Stomach (tissue), 9 donors: ENCODE data around the gene PA2G4. TPM values are rescaled to one million over a fixed set of nuclear protein-coding genes. Genes with fewer than 3 reads are reported as not detected.

ENCODE experiments used
- DNase-seq, 2 donors: peaks; one replicate each; pipeline versions ENCODE4 v3.0.0 to v3.0.0-alpha.2; 2013 to 2019
- H3K27ac ChIP-seq, 5 donors: fragments of 200-600 bp in 4 of 5; sonication (generic) in 4 of 5; one replicate each; pipeline ENCODE4 v1.5.1; 2013 to 2019; ENCODE audit warnings: mild to moderate bottlenecking in 1 of 5, moderate library complexity in 1 of 5
- H3K27me3 ChIP-seq, 3 donors: fragments of 200-600 bp; sonication (generic); one replicate each; pipeline ENCODE4 v1.5.1; 2017 to 2019; ENCODE audit warnings: mixed run types in 1 of 3
- H3K36me3 ChIP-seq, 4 donors: fragments of 200-600 bp; sonication (generic); 1 replicate in 3 of 4; 2 replicates in 1 of 4; pipeline ENCODE4 v1.5.1; 2016 to 2019
- H3K4me1 ChIP-seq, 4 donors: fragments of 200-600 bp; sonication (generic); one replicate each; pipeline ENCODE4 v1.5.1; 2016 to 2019
- H3K4me3 ChIP-seq, 4 donors: fragments of 200-600 bp; sonication (generic) in 3 of 4; one replicate each; pipeline ENCODE4 v1.5.1; 2016 to 2019; ENCODE audit warnings: mild to moderate bottlenecking in 1 of 4
- H3K9me3 ChIP-seq, 4 donors: fragments of 200-600 bp; sonication (generic); one replicate each; pipeline ENCODE4 v1.5.1; 2016 to 2019
- CTCF ChIP-seq, 7 experiments: fragments of 450-650 bp in 4 of 7; fragments of 200-600 bp in 3 of 7; sonication (generic) in 3 of 7; IDR thresholded peaks; one replicate each; pipeline ENCODE4 v1.5.1; 2016 to 2019; ENCODE audit warnings: antibody characterized with exemption in 7 of 7, control low read depth in 2 of 7, mild to moderate bottlenecking in 1 of 7
- EP300 ChIP-seq: sonication (generic); formaldehyde crosslinking; IDR thresholded peaks from one replicate; pipeline ENCODE4 v1.6.1; 2017; ENCODE audit warnings: antibody characterized with exemption
- POLR2A ChIP-seq, 4 donors: fragments of 450-650 bp; IDR thresholded peaks; one replicate each; pipeline ENCODE4 v1.6.1; 2016; ENCODE audit warnings: antibody characterized with exemption in 4 of 4, control low read depth in 2 of 4, mild to moderate bottlenecking in 1 of 4, moderate library complexity in 1 of 4
- POLR2AphosphoS5 ChIP-seq, 3 donors: sonication (generic); formaldehyde crosslinking; IDR thresholded peaks; one replicate each; pipeline ENCODE4 v1.6.1; 2016; ENCODE audit warnings: antibody characterized with exemption in 3 of 3
- WGBS, 5 donors: extraction: QIAGEN DNeasy Blood & Tissue Kit in 3 of 5; methylation state at CpG; one replicate each; pipeline versions ENCODE4 v1.1.5 to v1.1.7; 2013 to 2018; 5-methylcytosine and 5-hydroxymethylcytosine counted together
- intact Hi-C: fragments of 100-400 bp; cut with DNase I; formaldehyde crosslinking; loops from one replicate; pipeline ENCODE4 v1.15.1; 2023; ENCODE audit warnings: low total_unique reads
- polyA plus RNA-seq, 3 donors: library from polyadenylated mRNA; stranded (reverse); fragments of 200-250 nt; gene quantifications; one replicate each; pipeline ENCODE4 v1.2.3, GENCODE V29; 2013
- total RNA-seq, 5 donors: library from RNA; depleted of rRNA; stranded (reverse); fragments of >200 nt; gene quantifications; one replicate each; pipeline versions ENCODE4 v1.1.0 to v1.2.3, GENCODE V29; 2014 to 2016
- donor health status: healthy with polysubstance abuse.
- donor health status: Bipolar disorder and iron deficiency.
- donor health status: healthy.

The PA2G4 gene
- total and polyA plus RNA-seq, 8 donors: 33.8 to 144 (median 84.6) TPM

- 25 to 49% (median 41%) methylated on average over 2 of the region's 2 CpGs for WGBS, 5 donors
- Histone ChIP-seq H3K27me3 (peaks cover 0 to 15% (median 6%) of the 10 kb centered on the region in 3 donors), H3K9me3 (no peaks in the 10 kb centered on the region), H3K36me3 (peaks cover 0 to 28% (median 17%) of the 10 kb centered on the region in 4 donors), H3K4me1 (peaks cover 20 to 74% (median 58%) of the 10 kb centered on the region in 4 donors), H3K27ac (peak overlapping the region; percentile 92 to 98 (median 93)), H3K4me3 (peak overlapping the region; percentile 6 to 73 (median 39))
- no peak for TF ChIP-seq POLR2A (IDR thresholded peaks at IDR 0.05)
- DNase-seq: no peak
- intact Hi-C loops: no loop called here
These were observed 22.0 kb upstream of the PA2G4 start for GRCh38 chr12:56082382-56082781.

- 27 to 41% (median 34%) methylated on average over 3 of the region's 3 CpGs for WGBS, 5 donors
- DNase-seq: peak in 1 of 2 donors; percentile 53
- Histone ChIP-seq H3K36me3 (peaks cover 5 to 34% (median 19%) of the 10 kb centered on the region in 4 donors), H3K4me1 (peaks cover 20 to 80% (median 64%) of the 10 kb centered on the region in 4 donors), H3K27ac (peak overlapping the region; percentile 92 to 98 (median 93)), H3K4me3 (peak overlapping the region; percentile 6 to 73 (median 39)), H3K9me3 (no peaks in the 10 kb centered on the region), H3K27me3 (peaks cover 0 to 15% (median 6%) of the 10 kb centered on the region in 3 donors)
- TF ChIP-seq POLR2AphosphoS5 (IDR thresholded peaks at IDR 0.05): no peak
- TF ChIP-seq CTCF (IDR thresholded peaks at IDR 0.05): no peak
- intact Hi-C loops: no loop called here
These were observed 21.4 kb upstream of the PA2G4 start for GRCh38 chr12:56082967-56083366.

GRCh38 chr12:56084958-56085543 lies 19.3 kb upstream of the PA2G4 start:
- Histone ChIP-seq H3K4me1 (peaks cover 11 to 66% (median 49%) of the 10 kb centered on the region in 4 donors), H3K36me3 (peaks cover 10 to 55% (median 39%) of the 10 kb centered on the region in 4 donors), H3K27ac (peak overlapping the region; percentile 31 to 96 (median 93)), H3K27me3 (peaks cover 0 to 13% (median 6%) of the 10 kb centered on the region in 3 donors), H3K4me3 (peak overlapping the region in 1 of 4 donors; percentile 10), H3K9me3 (no peaks in the 10 kb centered on the region)
- 81 to 85% (median 83%) methylated on average over 15 of the region's 15 CpGs for WGBS, 5 donors
- DNase-seq: peak; percentile 46
- intact Hi-C loops: no loop called here
- TF ChIP-seq EP300 (no peak), POLR2AphosphoS5 (IDR thresholded peaks at IDR 0.05) (no peak), POLR2A (IDR thresholded peaks at IDR 0.05) (no peak), CTCF (IDR thresholded peaks at IDR 0.05) (peak in 2 of 7 experiments; percentile 14 to 36)

GRCh38 chr12:56086096-56086495 lies 18.3 kb upstream of the PA2G4 start:
- WGBS, 5 donors: 41 to 63% (median 54%) methylated on average over 3 of the region's 3 CpGs
- H3K27me3 ChIP-seq: peaks cover 0 to 4% (median 0%) of the 10 kb centered on the region in 3 donors
- intact Hi-C loops: no loop called here
- peak overlapping the region in 1 of 4 donors; percentile 13 for H3K4me3 ChIP-seq
- peaks cover 10 to 64% (median 46%) of the 10 kb centered on the region in 4 donors for H3K36me3 ChIP-seq
- peak overlapping the region; percentile 66 to 96 (median 79) for H3K27ac ChIP-seq
- peaks cover 8 to 59% (median 45%) of the 10 kb centered on the region in 4 donors for H3K4me1 ChIP-seq
- H3K9me3 ChIP-seq: no peaks in the 10 kb centered on the region
- TF ChIP-seq EP300 (no peak), CTCF (IDR thresholded peaks at IDR 0.05) (no peak), POLR2AphosphoS5 (IDR thresholded peaks at IDR 0.05) (peak in 2 of 3 donors; percentile 54 to 70), POLR2A (IDR thresholded peaks at IDR 0.05) (no peak)
- DNase-seq: peak; percentile 78 to 82

- Histone ChIP-seq H3K27ac (peak overlapping the region; percentile 66 to 96 (median 79)), H3K4me3 (peak overlapping the region in 1 of 4 donors; percentile 13), H3K36me3 (peaks cover 10 to 67% (median 46%) of the 10 kb centered on the region in 4 donors), H3K9me3 (no peaks in the 10 kb centered on the region), H3K4me1 (peaks cover 8 to 59% (median 45%) of the 10 kb centered on the region in 4 donors), H3K27me3 (no peaks in the 10 kb centered on the region)
- DNase-seq: no peak
- 54 to 76% (median 67%) methylated on average over 5 to 6 of the region's 6 CpGs for WGBS, 5 donors
- no peak for TF ChIP-seq POLR2AphosphoS5 (IDR thresholded peaks at IDR 0.05)
- intact Hi-C loops: no loop called here
These were observed 17.8 kb upstream of the PA2G4 start for GRCh38 chr12:56086608-56087007.
